Naive B cell (primary cell): Measurements from ENCODE around the gene OR5H1. TPM values are rescaled to one million over a fixed set of nuclear protein-coding genes. Genes with fewer than 3 reads are reported as not detected.
"Not testable (repeated sequence)": the region's sequence is repeated elsewhere in the genome, so short reads cannot be mapped to it uniquely, and the experiment has no call there.

ENCODE experiments used
- ATAC-seq, 2 donors: fragments of 150-1000 bp; cut with Tn5 transposase; 2 replicates each; pipeline ENCODE4 v1.10.0; 2021; ENCODE audit warnings: low read depth in 2 of 2, mild to moderate bottlenecking in 2 of 2, moderate library complexity in 2 of 2
- DNase-seq: peaks from one replicate; pipeline ENCODE4 v3.0.0; 2022
- H3K27ac Mint-ChIP-seq, 6 donors: one replicate each; pipeline ENCODE4 v1.8.0; 2020 to 2022; ENCODE audit warnings: mild to moderate bottlenecking in 6 of 6, mixed read lengths in 6 of 6, moderate library complexity in 5 of 6, inconsistent platforms in 2 of 6
- H3K27me3 Mint-ChIP-seq, 3 donors: one replicate each; pipeline ENCODE4 v1.8.0; 2021 to 2022; ENCODE audit warnings: mixed read lengths in 3 of 3, mild to moderate bottlenecking in 1 of 3
- H3K36me3 Mint-ChIP-seq, 2 donors: one replicate each; pipeline ENCODE4 v1.8.0; 2020 to 2022; ENCODE audit warnings: mixed read lengths in 2 of 2, inconsistent platforms in 1 of 2, mild to moderate bottlenecking in 1 of 2
- H3K4me1 Mint-ChIP-seq, 3 donors: one replicate each; pipeline ENCODE4 v1.8.0; 2020 to 2022; ENCODE audit warnings: mixed read lengths in 3 of 3, inconsistent platforms in 1 of 3, mild to moderate bottlenecking in 1 of 3, moderate library complexity in 1 of 3
- H3K4me3 Mint-ChIP-seq, 8 donors: one replicate each; pipeline ENCODE4 v1.8.0; 2020 to 2022; ENCODE audit warnings: mild to moderate bottlenecking in 8 of 8, mixed read lengths in 8 of 8, moderate library complexity in 8 of 8, inconsistent platforms in 2 of 8
- H3K9me3 Mint-ChIP-seq, 7 donors: one replicate each; pipeline ENCODE4 v1.8.0; 2020 to 2022; ENCODE audit warnings: mixed read lengths in 7 of 7, mild to moderate bottlenecking in 5 of 7, inconsistent platforms in 2 of 7, moderate library complexity in 1 of 7
- polyA plus RNA-seq, 6 donors: library from polyadenylated mRNA; unstranded; fragments of 300-500 nt; fragmentation: Illumina TruSeq; gene quantifications; one replicate each; pipeline ENCODE4 v1.2.3, GENCODE V29; 2021; ENCODE audit warnings: low read depth in 6 of 6

Gene OR5H1
- polyA plus RNA-seq, result not detected

DNA sequence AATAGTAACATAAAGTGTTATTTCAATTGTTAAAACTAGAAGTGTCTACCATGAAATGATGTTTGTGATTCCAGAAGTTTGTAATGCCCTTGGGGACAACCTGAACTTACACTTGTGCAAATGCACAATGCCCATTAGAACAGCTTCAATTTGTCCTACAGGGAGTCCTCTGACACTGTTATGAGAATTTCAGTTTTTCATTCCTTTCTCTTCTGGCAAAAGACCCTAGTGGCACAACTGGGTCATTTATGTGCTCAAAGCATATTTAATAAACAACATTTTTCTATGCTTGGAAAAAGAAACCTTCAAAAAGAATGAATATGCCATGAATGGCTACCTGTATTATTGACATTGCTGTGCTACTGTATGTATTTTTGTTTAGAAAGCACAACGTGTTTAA lies at the start of gene OR5H1:
Gene OR5H1, plus strand, starts transcription at position 301 of the 400 bp plus-strand sequence. CDS start 1,977 bp downstream, outside the sequence.
- Mint-ChIP-seq H3K4me1 (no peaks in the 10 kb centered on the region), H3K27ac (no peak within 1 kb of the TSS)
- no peak for ATAC-seq

DNA sequence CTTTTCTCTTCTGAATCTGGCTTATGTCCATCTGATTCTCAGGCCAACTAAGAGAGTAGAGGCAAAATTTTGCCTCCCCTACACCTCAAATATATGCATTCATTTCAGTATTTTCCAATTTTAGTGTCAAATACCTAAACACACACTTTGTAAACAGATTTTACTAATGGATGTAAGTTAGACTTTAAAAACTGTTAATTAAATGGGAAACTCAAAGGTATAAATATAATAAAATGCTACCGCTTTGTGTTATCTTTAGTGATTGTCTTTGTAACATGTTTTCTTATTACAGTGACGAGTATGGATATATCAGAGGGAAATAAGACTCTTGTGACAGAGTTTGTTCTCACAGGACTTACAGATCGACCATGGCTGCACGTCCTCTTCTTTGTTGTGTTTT lies 43.6 kb upstream of the OR5H1 start, which contains the start of gene OR5AC2:
Gene OR5AC2, plus strand, starts transcription at position 301 of the 400 bp plus-strand sequence. Its CDS starts 0 bp downstream, at position 301.
- DNase-seq (no peak), ATAC-seq (no peak)
- Mint-ChIP-seq H3K4me3 (no peak within 1 kb of the TSS), H3K27me3 (no peaks in the 10 kb centered on the region), H3K27ac (no peak within 1 kb of the TSS), H3K36me3 (no peaks in the 10 kb centered on the region), H3K4me1 (no peaks in the 10 kb centered on the region), H3K9me3 (peaks cover 0 to 14% (median 2%) of the 10 kb centered on the region in 7 donors)

More for the DNA sequence above, at the start of gene OR5H1:
- peaks cover 0 to 4% (median 0%) of the 10 kb centered on the region in 3 donors for H3K27me3 Mint-ChIP-seq
- peaks cover 0 to 10% (median 5%) of the 10 kb centered on the region in 7 donors for H3K9me3 Mint-ChIP-seq
- H3K36me3 Mint-ChIP-seq, result no peaks in the 10 kb centered on the region
- H3K4me3 Mint-ChIP-seq, result no peak within 1 kb of the TSS
- no peak for DNase-seq

DNA sequence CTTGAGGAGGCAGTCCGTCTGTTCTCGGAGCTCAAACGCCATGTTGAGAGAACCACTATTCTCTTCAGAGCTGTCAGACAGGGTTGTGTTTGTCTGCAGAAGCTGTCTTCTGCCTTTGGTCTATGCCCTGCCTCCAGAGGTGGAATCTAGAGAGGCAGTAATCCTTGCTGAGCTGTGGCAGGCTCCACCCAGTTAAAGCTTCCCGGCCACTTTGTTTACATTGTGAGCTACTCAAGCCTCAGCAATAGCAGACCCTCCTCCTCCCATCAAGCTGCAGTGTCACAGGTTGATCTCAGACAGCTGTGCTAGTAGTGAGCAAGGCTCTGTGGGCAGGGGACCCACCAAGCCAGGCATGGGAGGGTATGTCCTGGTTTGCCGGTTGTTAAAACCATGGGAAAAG lies 34.6 kb upstream of the OR5H1 start:
- ATAC-seq, result no peak
- no peaks in the 10 kb centered on the region for H3K4me1 Mint-ChIP-seq
- H3K27me3 Mint-ChIP-seq, result no peaks in the 10 kb centered on the region
- H3K27ac Mint-ChIP-seq, result no peak overlapping the region
- H3K36me3 Mint-ChIP-seq, result no peaks in the 10 kb centered on the region
- peaks cover 2 to 22% (median 7%) of the 10 kb centered on the region in 7 donors for H3K9me3 Mint-ChIP-seq
- H3K4me3 Mint-ChIP-seq, result no peak overlapping the region
- DNase-seq, result no peak

DNA sequence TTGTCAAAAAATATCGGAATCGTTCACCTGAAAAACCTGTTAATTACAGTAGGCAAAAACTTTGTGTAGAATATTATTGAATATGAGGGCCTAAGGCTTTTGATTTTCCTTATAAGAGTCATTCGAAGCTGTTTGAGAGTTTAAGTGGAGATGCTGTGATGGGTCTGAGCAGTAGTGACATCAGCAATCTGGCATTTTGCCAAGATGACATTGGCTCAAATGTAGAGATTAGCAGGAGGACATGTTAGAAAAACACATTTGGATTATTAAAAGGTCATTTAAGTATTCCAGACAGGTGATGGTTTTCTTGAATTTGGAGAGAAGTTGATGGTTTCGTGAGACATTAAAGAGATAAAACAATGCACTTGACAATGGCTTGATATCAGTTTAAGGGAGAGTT lies 30.7 kb upstream of the OR5H1 start:
- H3K36me3 Mint-ChIP-seq, result no peaks in the 10 kb centered on the region
- H3K27me3 Mint-ChIP-seq, result no peaks in the 10 kb centered on the region
- H3K4me3 Mint-ChIP-seq, result no peak overlapping the region
- H3K9me3 Mint-ChIP-seq, result peaks cover 0 to 9% (median 4%) of the 10 kb centered on the region in 7 donors
- DNase-seq, result no peak
- no peak overlapping the region for H3K27ac Mint-ChIP-seq
- ATAC-seq, result no peak
- H3K4me1 Mint-ChIP-seq, result no peaks in the 10 kb centered on the region

DNA sequence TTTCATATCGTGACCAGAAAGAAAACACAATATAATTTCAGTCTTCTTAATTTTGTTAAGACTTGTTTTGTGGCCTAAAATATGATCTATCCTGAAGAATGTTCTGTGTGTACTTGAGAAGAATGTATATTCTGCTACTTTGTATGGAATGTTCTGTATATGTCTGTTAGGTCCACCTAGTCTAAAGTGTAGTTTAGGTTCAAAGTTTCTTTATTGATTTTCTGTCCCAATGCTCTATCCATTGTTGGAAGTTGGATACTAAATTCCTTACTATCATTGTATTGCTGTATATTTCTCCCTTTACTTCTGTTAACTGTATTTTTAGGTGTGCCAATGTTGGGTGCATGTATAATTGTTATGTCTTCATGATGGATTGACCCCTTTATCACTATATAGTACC lies 22.4 kb upstream of the OR5H1 start:
- H3K9me3 Mint-ChIP-seq, result peaks cover 0 to 55% (median 22%) of the 10 kb centered on the region in 7 donors
- DNase-seq (no peak), ATAC-seq (no peak)
- H3K36me3 Mint-ChIP-seq, result no peaks in the 10 kb centered on the region
- H3K27me3 Mint-ChIP-seq, result no peaks in the 10 kb centered on the region
- H3K4me3 Mint-ChIP-seq, result no peak overlapping the region
- H3K4me1 Mint-ChIP-seq, result no peaks in the 10 kb centered on the region
- H3K27ac Mint-ChIP-seq, result no peak overlapping the region

DNA sequence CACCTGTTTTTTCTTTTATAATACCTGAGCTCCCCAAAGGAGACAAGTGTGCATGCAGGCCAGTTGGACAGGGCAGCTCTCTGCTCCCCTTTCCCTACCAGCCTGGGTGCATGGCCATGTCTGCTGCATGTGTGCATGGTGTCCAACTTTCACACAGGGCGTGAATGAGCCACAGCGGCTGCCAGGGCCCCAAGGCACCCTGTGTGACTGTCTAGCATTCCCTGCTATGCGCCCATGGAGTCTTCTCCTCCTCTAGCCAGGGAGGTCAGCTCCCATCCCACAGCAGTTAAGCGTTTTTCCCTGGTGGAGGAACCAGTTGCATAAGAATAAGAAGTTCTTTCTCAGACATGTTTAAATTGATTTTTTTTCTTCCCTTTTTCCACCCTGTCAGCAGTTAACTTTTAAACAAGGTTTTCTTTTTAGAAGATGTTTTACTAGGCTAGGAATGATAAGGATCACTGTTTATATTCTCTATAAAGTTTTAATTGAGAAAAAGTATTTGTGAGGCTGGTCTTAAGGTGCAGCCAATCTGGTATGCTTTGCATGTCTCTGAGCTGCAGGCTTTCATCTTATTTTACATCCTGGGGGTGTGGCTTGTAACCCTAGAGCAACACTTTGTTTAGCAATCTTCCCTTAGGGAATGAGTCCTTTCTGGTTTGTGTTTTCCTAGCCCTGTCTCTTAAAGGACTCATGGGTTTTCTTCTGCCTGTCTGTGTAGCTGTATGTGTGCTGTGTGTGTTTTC lies 20.5 kb upstream of the OR5H1 start:
- no peak overlapping the region for H3K4me3 Mint-ChIP-seq
- H3K27me3 Mint-ChIP-seq, result no peaks in the 10 kb centered on the region
- peaks cover 9 to 66% (median 24%) of the 10 kb centered on the region in 7 donors for H3K9me3 Mint-ChIP-seq
- DNase-seq (no peak), ATAC-seq (no peak)
- no peak overlapping the region for H3K27ac Mint-ChIP-seq
- no peaks in the 10 kb centered on the region for H3K4me1 Mint-ChIP-seq
- no peaks in the 10 kb centered on the region for H3K36me3 Mint-ChIP-seq

DNA sequence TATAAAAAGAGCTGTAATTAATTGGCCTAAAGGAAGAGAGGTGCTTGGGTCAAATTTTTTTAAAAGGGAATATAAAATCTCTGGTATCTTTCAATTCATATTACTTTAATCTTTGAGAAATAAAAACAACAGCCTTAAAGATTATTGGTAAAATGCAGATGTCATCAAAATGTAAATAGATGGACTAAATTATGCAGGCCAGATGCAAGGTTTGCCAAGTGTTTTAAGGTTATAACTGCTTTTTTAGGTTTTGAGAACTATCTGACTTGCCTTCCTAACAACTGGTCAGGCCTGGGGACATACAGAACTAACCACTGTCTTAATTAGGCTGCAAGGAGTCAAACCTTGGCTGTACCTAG lies 20.0 kb upstream of the OR5H1 start:
- DNase-seq, result no peak
- no peaks in the 10 kb centered on the region for H3K36me3 Mint-ChIP-seq
- no peak for ATAC-seq
- no peaks in the 10 kb centered on the region for H3K4me1 Mint-ChIP-seq
- peaks cover 9 to 65% (median 24%) of the 10 kb centered on the region in 7 donors for H3K9me3 Mint-ChIP-seq
- H3K4me3 Mint-ChIP-seq, result no peak overlapping the region
- H3K27me3 Mint-ChIP-seq, result no peaks in the 10 kb centered on the region
- no peak overlapping the region for H3K27ac Mint-ChIP-seq

DNA sequence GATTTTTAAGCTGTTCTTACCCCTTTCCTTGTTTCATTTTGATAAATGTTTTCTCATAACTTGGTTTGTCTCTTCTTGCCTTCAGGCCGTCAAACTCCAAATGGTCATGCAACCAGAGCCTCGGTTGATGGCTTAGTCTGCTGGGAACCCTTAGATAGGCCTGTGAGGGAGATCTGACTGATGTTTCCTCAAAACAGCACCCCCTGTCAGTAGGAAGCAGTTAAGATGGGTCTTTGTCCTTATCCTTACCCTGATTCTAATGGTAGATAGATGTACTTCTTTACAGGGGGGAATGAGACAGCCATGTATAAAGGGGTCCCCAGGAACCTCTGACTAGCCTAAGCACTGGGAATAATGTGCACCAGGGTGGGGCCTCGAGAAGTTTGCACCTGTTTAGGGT lies 16.3 kb upstream of the OR5H1 start:
- no peak overlapping the region for H3K4me3 Mint-ChIP-seq
- H3K36me3 Mint-ChIP-seq, result peaks cover 0 to 7% of the 10 kb centered on the region in 2 donors
- H3K27ac Mint-ChIP-seq, result no peak overlapping the region
- DNase-seq, result no peak
- no peaks in the 10 kb centered on the region for H3K4me1 Mint-ChIP-seq
- no peak for ATAC-seq
- peaks cover 13 to 60% (median 23%) of the 10 kb centered on the region in 7 donors for H3K9me3 Mint-ChIP-seq
- H3K27me3 Mint-ChIP-seq, result no peaks in the 10 kb centered on the region

DNA sequence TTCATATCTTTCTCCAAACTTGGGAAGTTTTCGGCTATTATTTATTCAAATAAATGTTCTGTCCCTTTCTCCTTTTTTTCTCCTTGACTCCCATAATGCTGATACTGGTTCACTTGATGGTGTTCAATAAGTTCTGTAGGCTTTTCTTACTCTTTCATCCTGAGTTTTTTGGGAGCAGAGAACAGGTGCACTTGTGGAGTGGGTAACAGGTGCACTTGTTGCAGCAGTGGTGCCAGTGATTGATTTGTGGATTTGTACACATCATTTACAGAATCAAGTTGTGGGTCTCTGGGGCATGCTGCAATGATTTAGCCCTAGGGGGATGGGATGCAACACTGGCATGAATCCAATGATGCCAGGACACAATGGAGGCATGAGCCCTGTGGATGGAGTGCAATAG lies 14.8 kb upstream of the OR5H1 start:
- Mint-ChIP-seq H3K4me1 (no peaks in the 10 kb centered on the region), H3K4me3 (no peak overlapping the region), H3K27me3 (no peaks in the 10 kb centered on the region), H3K9me3 (peaks cover 4 to 48% (median 19%) of the 10 kb centered on the region in 7 donors), H3K36me3 (peaks cover 0 to 7% of the 10 kb centered on the region in 2 donors), H3K27ac (no peak overlapping the region)
- DNase-seq, result no peak
- no peak for ATAC-seq

DNA sequence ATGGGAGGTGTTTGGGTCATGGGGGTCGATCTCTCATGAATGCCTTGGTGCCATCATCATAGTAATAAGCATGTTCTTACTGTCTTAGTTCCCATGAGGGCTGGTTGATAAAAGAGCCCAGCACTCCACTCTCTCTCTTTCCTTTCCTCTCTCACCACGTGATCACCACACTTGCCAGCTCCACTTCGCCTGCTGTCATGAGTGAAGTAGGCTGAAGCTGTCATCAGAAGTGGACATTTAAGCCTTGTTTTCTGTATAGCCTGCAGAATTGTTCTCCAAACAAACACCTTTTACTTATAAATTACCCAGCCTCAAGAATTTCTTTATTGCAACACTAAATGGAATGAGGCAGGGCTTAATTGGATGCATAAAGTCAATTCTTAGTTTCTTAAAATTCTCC lies 6.1 kb downstream of the OR5H1 start:
- ATAC-seq (no peak), DNase-seq (no peak)
- Mint-ChIP-seq H3K27me3 (peaks cover 0 to 4% (median 0%) of the 10 kb centered on the region in 3 donors), H3K4me3 (no peak overlapping the region), H3K4me1 (no peaks in the 10 kb centered on the region), H3K9me3 (peaks cover 0 to 4% (median 0%) of the 10 kb centered on the region in 7 donors), H3K36me3 (no peaks in the 10 kb centered on the region), H3K27ac (no peak overlapping the region)

DNA sequence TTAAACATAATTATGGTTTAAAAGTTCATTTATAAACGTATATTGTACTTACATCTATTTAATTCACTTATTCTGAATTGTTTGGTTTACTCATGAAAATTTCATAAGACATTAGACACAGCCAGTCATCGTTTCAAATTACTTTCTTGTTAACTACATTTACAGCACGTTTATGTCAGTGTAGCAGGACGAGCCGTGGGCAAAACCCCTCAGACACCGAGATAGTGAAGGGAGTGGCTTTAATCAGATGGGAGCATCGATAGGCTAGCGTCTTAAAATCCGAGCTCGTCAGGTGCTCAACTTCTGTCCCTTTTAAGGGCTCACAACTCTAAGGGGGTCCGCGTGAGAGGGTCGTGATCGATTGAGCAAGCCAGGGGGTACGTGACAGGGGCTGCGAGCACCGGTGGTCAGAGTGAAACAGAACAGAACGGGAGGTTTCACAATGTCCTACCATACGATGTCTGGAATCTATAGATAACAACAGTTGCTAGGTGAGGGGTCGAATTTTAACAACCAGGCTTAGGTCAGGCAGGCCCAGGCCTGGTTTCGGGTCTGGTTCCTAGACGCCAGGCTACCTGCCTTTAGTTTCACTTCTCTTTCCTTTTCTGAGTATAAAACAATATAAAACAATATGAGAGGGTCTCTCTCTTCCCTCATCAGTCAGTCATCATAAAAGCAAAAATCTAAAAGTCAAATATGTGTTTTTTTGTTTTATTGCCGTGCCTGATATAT lies 7.5 kb downstream of the OR5H1 start:
- DNase-seq, H3K27me3 Mint-ChIP-seq, ATAC-seq, H3K9me3 Mint-ChIP-seq, H3K4me3 Mint-ChIP-seq, H3K4me1 Mint-ChIP-seq, H3K36me3 Mint-ChIP-seq, H3K27ac Mint-ChIP-seq: not testable (repeated sequence)

DNA sequence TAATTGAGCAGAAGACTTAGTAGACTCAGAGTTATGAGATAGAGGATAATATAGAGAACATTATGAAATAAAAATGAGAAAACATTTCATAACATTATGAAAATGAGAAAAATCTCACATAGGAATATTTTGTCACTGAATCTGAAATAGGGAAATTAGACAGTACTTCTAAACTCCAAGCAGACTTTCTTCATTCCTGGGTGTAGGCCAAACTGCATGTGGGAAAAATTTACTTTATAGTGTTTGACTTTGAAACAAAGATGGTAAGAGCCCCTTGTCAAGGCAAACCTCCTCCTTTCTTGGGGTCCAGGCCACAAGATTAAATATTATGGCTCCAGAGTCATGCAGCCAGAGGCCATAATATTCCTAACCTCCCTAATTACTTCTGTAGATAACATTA lies 10.0 kb downstream of the OR5H1 start:
- Mint-ChIP-seq H3K4me3 (no peak overlapping the region), H3K36me3 (no peaks in the 10 kb centered on the region), H3K27ac (no peak overlapping the region), H3K4me1 (no peaks in the 10 kb centered on the region), H3K27me3 (no peaks in the 10 kb centered on the region), H3K9me3 (peaks cover 0 to 6% (median 0%) of the 10 kb centered on the region in 7 donors)
- no peak for ATAC-seq
- no peak for DNase-seq

DNA sequence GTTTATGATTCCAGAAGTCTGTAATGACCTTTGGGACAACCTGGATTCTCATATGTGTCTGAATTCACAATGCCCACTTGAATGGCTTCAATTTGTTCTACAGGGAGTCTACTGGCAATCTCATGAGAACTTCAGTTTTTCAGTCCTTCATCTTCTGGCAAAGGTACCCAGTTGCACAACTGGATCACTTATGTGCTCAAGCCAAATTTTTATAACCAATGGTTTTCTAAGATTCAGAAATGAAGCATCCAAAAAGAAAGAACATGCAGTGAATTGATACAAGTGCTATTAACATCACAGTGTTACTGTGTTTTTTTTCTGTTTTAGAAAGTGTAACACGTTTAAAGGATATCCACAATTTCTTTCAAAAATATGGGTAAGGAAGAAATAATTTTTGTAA lies 16.7 kb downstream of the OR5H1 start, which contains the start of gene OR5H14:
Gene OR5H14, plus strand, starts transcription at position 301 of the 400 bp plus-strand sequence. CDS start 1,907 bp downstream, outside the sequence.
- Mint-ChIP-seq H3K4me1 (no peaks in the 10 kb centered on the region), H3K36me3 (no peaks in the 10 kb centered on the region), H3K9me3 (peaks cover under 1 to 11% (median 4%) of the 10 kb centered on the region in 7 donors), H3K4me3 (no peak within 1 kb of the TSS), H3K27me3 (no peaks in the 10 kb centered on the region), H3K27ac (no peak within 1 kb of the TSS)
- ATAC-seq (no peak), DNase-seq (no peak)

DNA sequence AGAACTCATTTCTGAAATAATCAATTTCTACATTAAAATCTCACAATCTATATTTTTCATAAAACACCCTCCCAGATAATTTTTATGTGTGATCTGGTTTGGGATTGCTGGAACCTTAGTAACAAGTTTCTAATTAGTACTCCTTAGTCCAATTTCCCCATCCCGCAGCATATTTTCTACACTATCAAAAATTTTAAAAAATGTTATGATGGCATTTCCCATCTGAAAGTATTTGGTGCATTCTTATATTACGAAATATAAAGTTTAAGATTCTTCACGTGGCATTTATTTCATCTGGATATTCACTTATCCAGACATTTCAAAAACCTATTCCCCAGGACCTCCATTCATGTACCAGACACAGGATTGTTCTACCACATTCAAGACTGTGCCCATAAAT lies 18.2 kb downstream of the OR5H1 start:
- ATAC-seq, result no peak
- peaks cover 0 to 15% (median 4%) of the 10 kb centered on the region in 7 donors for H3K9me3 Mint-ChIP-seq
- H3K36me3 Mint-ChIP-seq, result no peaks in the 10 kb centered on the region
- no peak for DNase-seq
- no peaks in the 10 kb centered on the region for H3K27me3 Mint-ChIP-seq
- H3K27ac Mint-ChIP-seq, result no peak overlapping the region
- no peaks in the 10 kb centered on the region for H3K4me1 Mint-ChIP-seq
- no peak overlapping the region for H3K4me3 Mint-ChIP-seq
